ENCODE measurements around the gene CYP2J2.
"Not testable (repeated sequence)": the region's sequence is repeated elsewhere in the genome, so short reads cannot be mapped to it uniquely, and the experiment has no call there.

Gene CYP2J2

GRCh38 chr1:59937636-59938210, 11.2 kb upstream of the CYP2J2 start:
- DNase-seq (ENCODE audit: extremely low read depth, low read depth): no peak

DNA sequence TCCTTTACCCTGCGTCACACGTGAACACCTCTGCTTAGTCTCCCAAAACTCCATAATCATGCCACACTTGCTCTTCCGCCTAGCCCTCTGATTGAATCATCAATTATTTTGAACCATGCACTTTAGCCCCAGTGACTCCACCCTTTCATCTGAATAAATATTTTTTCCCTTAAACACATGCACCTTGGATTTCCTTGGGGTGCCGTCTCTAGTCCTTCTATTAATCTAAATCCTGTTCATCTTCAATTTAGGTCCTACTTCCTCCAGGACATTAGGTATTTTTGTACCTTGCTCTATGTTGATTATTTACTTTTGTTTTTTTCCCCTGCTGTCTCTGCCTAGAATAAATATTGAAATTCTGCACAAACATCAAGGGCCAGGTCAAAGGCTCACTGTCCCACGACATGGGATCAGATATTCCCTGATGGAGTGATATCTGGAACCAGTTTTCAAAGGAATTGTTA, 9.8 kb upstream of the CYP2J2 start:
- no peak for TF ChIP-seq CTCF (IDR thresholded peaks at IDR 0.05; ENCODE audit: low read depth, low read length)
- no peak for DNase-seq (ENCODE audit: extremely low read depth, low read depth)

More at GRCh38 chr1:59937636-59938210, 11.2 kb upstream of the CYP2J2 start:
- no peak for TF ChIP-seq CTCF (IDR thresholded peaks at IDR 0.05; ENCODE audit: low read depth, low read length)

GRCh38 chr1:59928996-59929395, 2.4 kb upstream of the CYP2J2 start:
- no peak for TF ChIP-seq CTCF (IDR thresholded peaks at IDR 0.05; ENCODE audit: low read depth, low read length)
- DNase-seq (ENCODE audit: extremely low read depth, low read depth): no peak

GRCh38 chr1:59927213-59927612, 640 bp upstream of the CYP2J2 start:
- no peak for TF ChIP-seq CTCF (IDR thresholded peaks at IDR 0.05; ENCODE audit: low read depth, low read length)
- DNase-seq (ENCODE audit: extremely low read depth, low read depth): no peak

DNA sequence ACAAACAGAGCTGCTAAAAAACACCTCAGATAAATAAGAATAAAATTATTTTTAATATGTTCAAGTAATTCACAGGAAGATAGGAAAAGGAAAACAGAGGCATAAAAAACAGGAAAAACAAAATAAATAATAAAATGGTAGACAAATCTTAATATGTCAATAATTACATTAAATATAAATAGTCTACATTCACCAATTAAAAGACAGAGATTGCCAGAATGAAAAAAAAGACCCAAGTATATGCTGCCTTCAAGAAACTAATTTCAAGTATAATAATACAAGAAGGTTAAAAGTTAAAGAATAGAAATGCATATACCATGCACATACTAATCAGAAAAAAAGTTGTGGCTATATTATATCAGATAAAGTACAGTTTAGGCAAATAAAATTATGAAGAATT, 1.9 kb downstream of the CYP2J2 start:
- no peak for DNase-seq (ENCODE audit: extremely low read depth, low read depth)
- TF ChIP-seq CTCF (IDR thresholded peaks at IDR 0.05; ENCODE audit: low read depth, low read length): no peak

DNA sequence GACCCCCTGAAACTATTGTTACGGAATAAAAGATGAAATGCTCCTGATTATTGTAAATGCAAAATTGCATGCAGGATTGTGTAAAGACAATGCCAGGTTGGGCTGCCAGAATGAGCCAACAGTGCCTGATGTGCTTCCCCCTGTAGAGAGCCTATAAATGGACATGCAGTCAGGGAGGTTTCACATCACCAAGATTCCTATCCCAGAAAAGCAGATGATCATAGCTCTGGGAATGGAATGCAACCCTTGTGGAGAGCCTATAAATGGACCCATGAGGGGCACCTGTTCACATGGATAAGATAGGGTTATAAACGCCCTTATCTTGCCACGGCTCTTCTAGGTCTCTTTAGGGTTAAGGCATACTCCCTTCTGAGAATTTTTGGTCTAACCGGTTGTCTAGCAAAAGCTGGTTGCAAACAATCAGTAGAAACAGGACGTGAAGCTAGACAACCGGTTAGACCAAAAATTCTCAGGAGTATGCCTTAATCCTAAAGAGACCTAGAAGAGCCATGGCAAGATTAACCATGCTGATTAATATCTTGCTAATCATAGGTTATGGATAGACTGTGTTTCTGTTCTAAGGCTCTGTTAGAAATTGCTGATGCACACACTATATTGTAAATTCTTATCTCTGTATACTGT, 5.2 kb downstream of the CYP2J2 start:
- not testable (repeated sequence) for DNase-seq (ENCODE audit: extremely low read depth, low read depth)

- TF ChIP-seq CTCF (IDR thresholded peaks at IDR 0.05; ENCODE audit: low read depth, low read length): no peak
These were observed 6.8 kb downstream of the CYP2J2 start for GRCh38 chr1:59919746-59920145.

GRCh38 chr1:59917785-59918180, 8.8 kb downstream of the CYP2J2 start:
- no peak for DNase-seq (ENCODE audit: extremely low read depth, low read depth)
- no peak for TF ChIP-seq CTCF (IDR thresholded peaks at IDR 0.05; ENCODE audit: low read depth, low read length)

More at GRCh38 chr1:59919746-59920145, 6.8 kb downstream of the CYP2J2 start:
- DNase-seq (ENCODE audit: extremely low read depth, low read depth): no peak
